Measurements from ENCODE around the gene TTC6.

- TF ChIP-seq GATA3 (IDR thresholded peaks at IDR 0.05; ENCODE audit: low read depth, low read length) = no peak
- TF ChIP-seq GATA2 (IDR thresholded peaks at IDR 0.05; ENCODE audit: low read depth, low read length) = no peak
Measured at GRCh38 chr14:37597914-37598746, 2.7 kb downstream of the TTC6 start.

Measured in SH-SY5Y (cell line).